Measurements from ENCODE around the gene FOXK2. TPM values are rescaled to one million over a fixed set of nuclear protein-coding genes. Genes with fewer than 3 reads are reported as not detected.
A peak's percentile ranks its signal among the peaks of the same experiment; 100 is the strongest.

Gene FOXK2
- total and polyA plus RNA-seq, 2 of the 8 experiments (the other 6 are each of a cell fraction or from before 2014, with no cell fraction given): 34.7 to 64.9 TPM

DNA sequence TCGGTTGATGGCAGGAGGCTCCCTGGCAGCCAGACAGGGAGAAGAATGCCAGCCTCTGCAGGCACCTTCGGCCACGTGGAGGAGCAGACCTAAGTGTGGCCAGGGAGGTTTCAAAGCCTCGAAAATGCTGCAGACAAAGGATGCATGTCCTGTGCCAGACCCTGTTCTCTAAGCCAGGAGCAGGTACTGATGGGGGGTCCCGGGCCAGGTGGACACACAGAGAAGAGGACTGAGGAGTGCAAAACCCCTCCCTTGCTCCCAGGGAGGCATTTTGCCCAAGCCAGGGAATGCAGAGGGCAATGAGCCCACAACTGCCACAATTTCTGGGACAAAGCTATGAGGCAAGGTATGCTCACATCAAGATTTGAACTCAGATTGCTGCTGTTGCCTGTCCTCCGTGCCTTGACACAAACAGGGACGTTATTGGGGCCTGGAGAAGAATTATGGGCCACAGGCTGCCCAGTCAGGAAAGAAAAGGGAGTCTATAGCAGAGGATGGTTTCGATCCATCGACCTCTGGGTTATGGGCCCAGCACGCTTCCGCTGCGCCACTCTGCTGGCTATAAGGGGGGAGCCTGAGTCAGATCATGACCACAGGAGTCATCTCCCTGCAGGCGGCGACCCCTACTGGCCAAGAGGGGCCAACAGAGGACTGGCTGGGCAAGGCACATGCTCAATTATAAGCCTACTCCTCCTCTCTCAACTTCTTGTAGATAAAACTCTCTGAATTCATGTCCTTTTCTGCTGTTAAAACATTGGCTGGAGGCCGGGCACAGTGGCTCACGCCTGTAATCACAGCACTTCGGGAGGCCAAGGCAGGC is 25.1 kb upstream of the FOXK2 start:
- no peak overlapping the region for H4K5ac ChIP-seq (ENCODE audit: insufficient read length, low read depth, low read length)
- no peak overlapping the region for H3K14ac ChIP-seq (ENCODE audit: insufficient read length)
- H3K4me1 ChIP-seq (replicated peaks in 1 of 4; ENCODE audit: control insufficient read depth in 3 of 4, insufficient read depth in 4 of 4, low read length in 3 of 4): peaks cover 0 to 19% (median 9%) of the 10 kb centered on the region in 4 experiments; a peak in 6 of 7 replicates
- no peaks in the 10 kb centered on the region for H4K20me1 ChIP-seq (replicated peaks in 1 of 2; ENCODE audit: control insufficient read depth in 1 of 2, insufficient read depth in 2 of 2, low read length in 2 of 2)
- H3K56ac ChIP-seq (replicated peaks; ENCODE audit: insufficient read length, low read depth, low read length): no peak overlapping the region
- H3K27ac ChIP-seq (ENCODE audit: low read depth, low read length): peak overlapping the region; percentile 12; the same call in 1 of the 2 replicates
- H4K8ac ChIP-seq (ENCODE audit: extremely low read depth, insufficient read depth, low read length): no peak overlapping the region
- 0 out of 2 replicates have a peak overlapping the region, but pooled peaks have one; percentile 5 for H3K18ac ChIP-seq (ENCODE audit: extremely low read depth, low read length)
- no peak overlapping the region for H4K91ac ChIP-seq (replicated peaks; ENCODE audit: insufficient read length, low read length)
- peak overlapping the region in 1 of 4 experiments; percentile 45; a peak in 2 of 7 replicates for H3K9ac ChIP-seq (replicated peaks in 1 of 4; ENCODE audit: extremely low read depth in 1 of 4, low read depth in 3 of 4, low read length in 3 of 4)
- no peaks in the 10 kb centered on the region for H3K79me1 ChIP-seq (ENCODE audit: low read depth, low read length)
- DNase-seq (ENCODE audit: low read depth in 1 of 2, low spot score in 2 of 2) (peak; percentile 82 to 96), FAIRE-seq (peak; percentile 87)
- no peak overlapping the region for H2BK15ac ChIP-seq (ENCODE audit: low read length)
- 0 out of 2 replicates have a peak overlapping the region, but pooled peaks have one; percentile 54 for H2BK5ac ChIP-seq (ENCODE audit: low read depth, low read length)
- H2BK12ac ChIP-seq (ENCODE audit: low read depth, low read length): no peak overlapping the region; the same call in 1 of the 2 replicates
- no peak overlapping the region for H3K23ac ChIP-seq (ENCODE audit: insufficient read length)
- WGBS, 2 experiments (ENCODE audit: extremely low coverage in 1 of 2, insufficient coverage in 1 of 2, insufficient read length in 1 of 2, insufficient replicate concordance in 2 of 2, low coverage in 1 of 2, low lambda C conversion rate in 2 of 2, missing lambda C conversion rate in 1 of 2): 9% methylated on average over 17 of the region's 17 CpGs; no CpG with 5 or more reads in 1 of the 2 experiments
- POLR2A ChIA-PET (ENCODE audit: partially characterized antibody): interaction anchor here (0.7 to 1.5 kb wide), 2 partner anchors 11 to 59 kb away, joined by 3 to 4 read pairs; no protein-coding TSS in a partner anchor
- H3K4me3 ChIP-seq (ENCODE audit: extremely low read depth in 1 of 4, insufficient read depth in 2 of 4, low read depth in 3 of 4, low read length in 4 of 4): peak overlapping the region; percentile 28 to 51 (median 42); a peak in 6 of 8 replicates
- CTCF ChIA-PET (ENCODE audit: partially characterized antibody): interaction anchor here (0.7 to 3.7 kb wide), 13 partner anchors 9 to 647 kb away, joined by 3 to 20 read pairs (median 4); partner anchors contain the start of gene FOXK2
- H3K4ac ChIP-seq (replicated peaks; ENCODE audit: insufficient read length, low read depth, low read length): no peak overlapping the region
- H3K36me3 ChIP-seq (ENCODE audit: control insufficient read depth in 2 of 4, insufficient read depth in 4 of 4, low read length in 3 of 4): no peaks in the 10 kb centered on the region
- H3K23me2 ChIP-seq (ENCODE audit: low read depth, low read length): peaks cover 9% of the 10 kb centered on the region; the same call in 1 of the 2 replicates
- peaks cover 2 to 23% (median 17%) of the 10 kb centered on the region in 4 experiments; a peak in 6 of 7 replicates for H3K27me3 ChIP-seq (replicated peaks in 1 of 4; ENCODE audit: control insufficient read depth in 3 of 4, extremely low read depth in 1 of 4, insufficient read depth in 3 of 4, low read length in 3 of 4)
- H3K79me2 ChIP-seq (ENCODE audit: control insufficient read depth in 1 of 2, insufficient read depth in 2 of 2, low read length in 2 of 2): no peaks in the 10 kb centered on the region
- H3K9me3 ChIP-seq (ENCODE audit: insufficient read depth in 2 of 2, low read depth in 1 of 2, low read length in 1 of 2): no peaks in the 10 kb centered on the region
- no peak overlapping the region for H2BK120ac ChIP-seq (replicated peaks; ENCODE audit: low read depth, low read length)
- H2AK5ac ChIP-seq (ENCODE audit: low read depth, low read length): peak overlapping the region; percentile 29; the same call in 1 of the 2 replicates
- H2AFZ ChIP-seq (ENCODE audit: low read length): peak overlapping the region; percentile 46; the same call in 1 of the 2 replicates
- no peak overlapping the region for H2BK20ac ChIP-seq (ENCODE audit: low read length)
- H3K4me2 ChIP-seq (ENCODE audit: insufficient read depth in 1 of 2, low read depth in 2 of 2, low read length in 2 of 2): peak overlapping the region; percentile 54 to 80
- TF ChIP-seq EP300 (IDR thresholded peaks at IDR 0.05; ENCODE audit: borderline replicate concordance in 1 of 2, low read depth in 2 of 2, low read length in 2 of 2) (no peak), BCL11A (IDR thresholded peaks at IDR 0.05; ENCODE audit: low read depth in 2 of 2, low read length in 2 of 2) (no peak), TEAD4 (IDR thresholded peaks at IDR 0.05; ENCODE audit: low read depth, low read length) (peak; percentile 83), RAD21 (IDR thresholded peaks at IDR 0.05 in 1 of 2, conservative IDR thresholded peaks at IDR 0.05 in 1 of 2; ENCODE audit: low read depth in 2 of 2, low read length in 2 of 2) (peak; percentile 43 to 57), CTBP2 (IDR thresholded peaks at IDR 0.05; ENCODE audit: borderline replicate concordance, insufficient read depth, insufficient read length, low read length) (no peak), SIX5 (IDR thresholded peaks at IDR 0.05; ENCODE audit: low read depth, low read length) (no peak), TAF1 (IDR thresholded peaks at IDR 0.05; ENCODE audit: low read depth, low read length) (peak; percentile 56; the same call in 1 of the 2 replicates)
